ENCODE results near the gene PDCD5.

Gene PDCD5

DNA sequence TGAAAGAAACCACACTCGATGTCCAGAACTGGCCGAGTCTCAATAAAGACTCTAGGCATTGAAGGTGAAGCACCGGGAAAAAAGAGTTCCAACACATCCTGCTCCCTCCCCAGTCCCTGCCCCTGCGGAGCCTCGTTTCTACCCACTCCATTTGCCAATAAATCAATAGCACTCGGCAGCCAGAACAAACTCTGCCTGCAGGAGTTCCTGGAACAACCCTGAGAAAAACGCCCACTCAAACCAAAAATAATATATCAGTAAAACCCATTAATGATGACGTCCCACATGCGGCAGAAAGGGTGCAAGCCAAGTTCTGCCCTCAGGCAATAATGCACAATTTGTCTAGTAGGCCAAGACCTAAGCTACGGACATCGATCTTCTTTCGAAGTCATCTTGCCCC lies 41.0 kb downstream of the PDCD5 start:
- no peak for DNase-seq
- in situ Hi-C loops (cut with MboI; ENCODE audit: low pct_unique_long_range_greater_than_20kb, low sequenced_read_pairs), result no loop called here

- in situ Hi-C loops (cut with MboI; ENCODE audit: low pct_unique_long_range_greater_than_20kb, low sequenced_read_pairs), result no loop called here
- no peak for DNase-seq
Observed at GRCh38 chr19:32624410-32624809, 43.4 kb downstream of the PDCD5 start.

DNA sequence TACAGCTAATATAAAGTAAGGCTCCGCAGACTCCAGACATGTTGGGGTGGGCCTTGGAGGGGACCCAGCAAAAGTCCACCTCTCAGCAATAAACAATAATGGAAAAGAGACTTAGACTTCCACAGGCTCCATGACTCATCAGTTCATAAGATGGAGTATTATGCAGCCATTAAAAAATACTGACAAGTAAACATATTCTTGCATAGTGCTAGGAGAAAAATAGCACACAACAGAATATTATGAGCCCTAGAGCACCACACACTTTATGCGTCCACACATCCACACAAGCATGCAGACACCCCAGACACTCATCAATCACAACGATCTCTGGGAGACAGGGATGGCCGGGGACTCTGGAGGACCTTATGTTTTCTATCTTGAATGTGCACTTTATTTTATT lies 46.0 kb downstream of the PDCD5 start:
- DNase-seq, result no peak
- in situ Hi-C loops (cut with MboI; ENCODE audit: low pct_unique_long_range_greater_than_20kb, low sequenced_read_pairs), result no loop called here

DNA sequence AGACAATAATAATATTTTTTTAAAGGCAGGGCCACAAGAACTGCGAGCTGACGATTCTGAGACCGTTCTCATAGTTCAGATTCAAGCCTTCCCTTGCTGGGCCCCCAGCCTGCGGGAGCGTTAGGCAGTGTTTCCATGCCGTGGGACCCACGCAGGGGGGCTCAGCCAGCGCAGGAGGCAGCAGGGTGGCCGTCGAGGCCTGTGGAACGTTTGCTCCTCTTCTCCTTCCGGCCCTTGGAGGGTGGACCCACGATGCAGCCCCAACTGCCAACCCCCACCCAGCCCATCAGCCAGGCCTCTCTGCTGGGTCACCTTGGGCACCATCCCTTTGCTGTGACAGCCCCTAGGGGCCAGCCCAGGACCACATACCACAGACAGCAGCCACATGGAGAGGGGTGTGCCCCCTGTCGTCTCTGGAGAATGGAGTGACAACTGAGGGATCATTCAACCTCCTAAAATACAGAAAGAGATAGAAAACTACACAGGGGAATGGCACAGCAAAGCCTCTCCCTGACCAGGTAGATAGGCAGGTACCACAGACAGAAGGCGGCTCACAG lies 46.8 kb downstream of the PDCD5 start:
- no peak for DNase-seq
- in situ Hi-C loops (cut with MboI; ENCODE audit: low pct_unique_long_range_greater_than_20kb, low sequenced_read_pairs), result no loop called here

DNA sequence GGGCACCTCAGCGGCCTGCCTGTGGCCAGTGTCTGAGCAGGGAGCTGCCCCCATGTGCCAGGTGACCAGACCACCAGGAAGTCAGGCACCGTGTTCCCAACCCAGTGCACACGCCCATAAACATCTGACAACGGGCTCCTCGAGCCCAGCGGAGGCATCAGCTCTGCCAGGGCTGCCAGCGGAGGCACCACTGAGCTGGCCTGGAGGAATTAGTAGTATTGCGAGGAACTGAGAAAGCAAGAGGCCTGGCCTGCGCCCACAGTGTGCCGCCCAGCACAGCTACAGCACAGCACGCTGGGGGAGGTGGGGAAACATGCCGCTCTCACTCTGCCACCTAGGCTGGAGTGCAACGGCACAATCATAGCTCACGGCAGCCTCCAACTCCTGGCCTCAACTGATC lies 49.3 kb downstream of the PDCD5 start:
- no peak for DNase-seq
- in situ Hi-C loops (cut with MboI; ENCODE audit: low pct_unique_long_range_greater_than_20kb, low sequenced_read_pairs), result no loop called here

GRCh38 chr19:32631381-32631780 lies 50.4 kb downstream of the PDCD5 start:
- in situ Hi-C loops (cut with MboI; ENCODE audit: low pct_unique_long_range_greater_than_20kb, low sequenced_read_pairs), result no loop called here
- no peak for DNase-seq
